ENCODE data around the gene XRCC4. TPM values are rescaled to one million over a fixed set of nuclear protein-coding genes. Genes with fewer than 3 reads are reported as not detected.
A peak's percentile ranks its signal among the peaks of the same experiment; 100 is the strongest.

XRCC4 gene
- total and polyA plus RNA-seq, 9 donors: 5.1 to 7.1 (median 6.4) TPM

DNA sequence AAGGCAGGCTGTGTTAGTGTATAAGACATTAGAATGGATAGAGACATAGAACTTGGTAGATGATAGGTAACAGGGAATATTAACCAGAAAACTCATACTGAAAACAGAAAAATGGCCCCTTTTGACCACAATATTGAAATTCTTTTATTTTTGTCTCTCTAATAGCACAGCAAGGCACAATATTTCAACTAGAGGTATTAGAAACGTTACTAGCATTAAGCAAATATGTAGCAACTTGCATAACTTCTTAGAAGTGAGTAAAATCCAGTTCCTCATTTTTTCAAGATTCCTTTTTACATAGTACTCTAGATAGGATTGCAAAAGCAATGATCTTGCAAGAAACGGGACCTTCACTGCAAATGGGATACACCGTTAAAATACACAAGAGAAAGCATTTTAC lies 291.5 kb downstream of the XRCC4 start:
- Histone ChIP-seq H3K36me3 (ENCODE audit: control insufficient read depth, insufficient read depth, low read length) (no peaks in the 10 kb centered on the region), H3K27ac (ENCODE audit: low read length) (no peak overlapping the region)
- WGBS (ENCODE audit: insufficient coverage): no CpG with 5 or more reads among the region's 3 CpGs

DNA sequence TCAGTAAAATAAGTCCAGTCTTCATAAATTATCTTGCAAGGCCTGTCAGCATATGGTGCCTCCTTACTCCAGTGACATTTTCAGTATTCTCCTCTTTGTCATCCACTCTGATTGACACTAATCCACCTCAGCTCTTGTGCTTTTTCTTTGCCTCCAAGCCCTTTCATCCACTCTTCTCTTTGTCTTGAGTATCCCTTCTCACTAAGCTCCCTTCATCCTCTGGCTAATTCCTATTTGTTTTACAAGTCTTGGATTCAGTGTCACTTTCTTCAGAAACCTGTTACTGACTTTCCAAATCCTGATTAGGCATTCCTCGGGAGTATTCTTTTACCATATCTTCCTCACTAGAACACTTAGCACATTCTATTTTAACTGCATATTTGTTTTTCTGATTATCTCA lies 293.6 kb downstream of the XRCC4 start:
- DNase-seq: no peak

More for the DNA sequence above, 291.5 kb downstream of the XRCC4 start:
- DNase-seq: no peak
- H3K4me1 ChIP-seq (ENCODE audit: control insufficient read depth, insufficient read depth, low read length): no peaks in the 10 kb centered on the region
- H3K9me3 ChIP-seq (replicated peaks; ENCODE audit: control insufficient read depth, low read depth, low read length): no peaks in the 10 kb centered on the region
- H3K27me3 ChIP-seq (ENCODE audit: control insufficient read depth, insufficient read depth, low read length): no peaks in the 10 kb centered on the region
- no peak overlapping the region for H3K4me3 ChIP-seq (ENCODE audit: low read length)

DNA sequence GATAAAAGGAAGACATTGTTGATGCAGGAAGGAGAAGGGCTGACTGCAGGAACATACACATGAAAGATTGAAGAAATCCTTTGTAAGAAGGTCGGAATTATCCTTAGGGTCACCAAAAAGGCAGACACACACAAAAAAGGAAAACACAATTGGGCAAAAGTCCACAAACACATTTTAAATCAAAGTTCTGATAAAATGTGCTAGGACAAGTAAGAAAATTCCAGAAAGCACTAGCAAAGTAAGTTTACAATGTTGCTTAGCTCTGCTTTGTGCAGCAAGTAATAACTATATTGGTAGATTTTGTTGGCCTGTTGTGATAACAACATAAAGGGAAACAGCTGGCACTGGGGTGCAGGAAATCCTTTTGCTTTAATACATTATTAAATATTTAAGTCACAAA lies 294.4 kb downstream of the XRCC4 start:
- no CpG with 5 or more reads among the region's 1 CpG for WGBS (ENCODE audit: insufficient coverage)
- DNase-seq: no peak
- H3K36me3 ChIP-seq (ENCODE audit: control insufficient read depth, insufficient read depth, low read length): no peaks in the 10 kb centered on the region
- H3K4me1 ChIP-seq (ENCODE audit: control insufficient read depth, insufficient read depth, low read length): no peaks in the 10 kb centered on the region
- no peaks in the 10 kb centered on the region for H3K27me3 ChIP-seq (ENCODE audit: control insufficient read depth, insufficient read depth, low read length)
- no peak overlapping the region for H3K4me3 ChIP-seq (ENCODE audit: low read length)
- H3K27ac ChIP-seq (ENCODE audit: low read length): no peak overlapping the region
- no peaks in the 10 kb centered on the region for H3K9me3 ChIP-seq (replicated peaks; ENCODE audit: control insufficient read depth, low read depth, low read length)

More for the DNA sequence above, 293.6 kb downstream of the XRCC4 start:
- no peaks in the 10 kb centered on the region for H3K9me3 ChIP-seq (replicated peaks; ENCODE audit: control insufficient read depth, low read depth, low read length)
- H3K36me3 ChIP-seq (ENCODE audit: control insufficient read depth, insufficient read depth, low read length): no peaks in the 10 kb centered on the region
- no peaks in the 10 kb centered on the region for H3K27me3 ChIP-seq (ENCODE audit: control insufficient read depth, insufficient read depth, low read length)
- H3K4me3 ChIP-seq (ENCODE audit: low read length): no peak overlapping the region
- no peak overlapping the region for H3K27ac ChIP-seq (ENCODE audit: low read length)
- no CpG with 5 or more reads among the region's 1 CpG for whole genome bisulfite sequencing (ENCODE audit: insufficient coverage)
- no peaks in the 10 kb centered on the region for H3K4me1 ChIP-seq (ENCODE audit: control insufficient read depth, insufficient read depth, low read length)

DNA sequence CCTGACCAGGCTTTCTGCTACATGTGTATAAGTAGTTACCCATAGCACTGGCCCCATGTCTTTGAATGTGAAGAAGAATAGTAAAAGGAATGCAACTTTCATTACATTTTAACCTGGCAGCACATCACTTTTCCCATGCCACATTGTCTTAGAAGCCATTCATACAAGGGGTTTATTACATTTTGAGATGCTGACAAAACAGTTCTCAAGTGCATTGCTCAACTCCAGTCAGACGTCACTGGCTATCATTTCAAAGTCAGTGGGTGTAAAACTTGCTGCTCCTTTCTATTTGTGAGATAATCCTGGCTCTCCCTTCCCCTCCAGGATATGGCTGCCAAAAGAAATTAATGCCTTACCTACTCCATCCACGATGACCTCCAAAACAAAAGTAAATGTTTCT lies 297.2 kb downstream of the XRCC4 start:
- peak; percentile 58 for DNase-seq
- Histone ChIP-seq H3K27me3 (ENCODE audit: control insufficient read depth, insufficient read depth, low read length) (no peaks in the 10 kb centered on the region), H3K27ac (ENCODE audit: low read length) (no peak overlapping the region)

DNA sequence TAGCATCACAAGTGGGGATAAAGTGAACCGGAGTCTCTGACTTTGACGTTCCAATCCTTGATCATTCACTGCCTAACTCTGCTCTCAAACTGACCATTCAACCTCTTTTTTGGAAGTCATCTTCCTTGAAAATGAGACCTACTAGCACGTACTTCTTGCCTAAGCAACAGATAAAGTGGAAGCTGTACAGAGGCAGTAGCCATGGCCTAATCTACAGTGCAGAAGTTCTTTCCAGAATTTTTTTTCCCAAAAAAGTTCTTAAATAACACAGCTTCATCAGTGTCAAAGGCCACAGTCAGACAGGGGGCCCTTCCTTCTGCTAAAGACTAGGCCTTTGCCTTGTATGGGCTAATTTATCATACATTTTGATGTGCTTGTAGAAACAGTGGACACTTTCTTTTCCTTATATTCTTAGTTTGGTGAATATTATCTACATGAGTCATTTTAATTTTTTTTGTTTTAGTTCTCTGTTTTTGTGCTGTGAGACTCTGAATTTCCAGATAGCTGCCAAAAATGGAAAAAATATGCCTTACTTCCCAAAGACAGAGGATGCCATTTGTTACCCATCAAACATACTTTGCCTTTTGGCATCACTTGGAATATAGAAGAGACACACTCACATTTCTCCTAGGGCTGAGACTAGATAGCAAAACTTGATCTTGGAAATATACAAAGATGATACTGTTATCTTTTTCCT lies 297.9 kb downstream of the XRCC4 start:
- DNase-seq: peak; percentile 28
- Histone ChIP-seq H3K27me3 (ENCODE audit: control insufficient read depth, insufficient read depth, low read length) (no peaks in the 10 kb centered on the region), H3K4me3 (ENCODE audit: low read length) (no peak overlapping the region), H3K4me1 (ENCODE audit: control insufficient read depth, insufficient read depth, low read length) (no peaks in the 10 kb centered on the region), H3K27ac (ENCODE audit: low read length) (no peak overlapping the region), H3K9me3 (replicated peaks; ENCODE audit: control insufficient read depth, low read depth, low read length) (no peaks in the 10 kb centered on the region), H3K36me3 (ENCODE audit: control insufficient read depth, insufficient read depth, low read length) (no peaks in the 10 kb centered on the region)
- WGBS (ENCODE audit: insufficient coverage): no CpG with 5 or more reads among the region's 3 CpGs

More for the DNA sequence above, 297.2 kb downstream of the XRCC4 start:
- H3K36me3 ChIP-seq (ENCODE audit: control insufficient read depth, insufficient read depth, low read length): no peaks in the 10 kb centered on the region
- H3K4me3 ChIP-seq (ENCODE audit: low read length): no peak overlapping the region
- no peaks in the 10 kb centered on the region for H3K9me3 ChIP-seq (replicated peaks; ENCODE audit: control insufficient read depth, low read depth, low read length)
- no peaks in the 10 kb centered on the region for H3K4me1 ChIP-seq (ENCODE audit: control insufficient read depth, insufficient read depth, low read length)
- 50% methylated on average over 1 of the region's 2 CpGs for WGBS (ENCODE audit: insufficient coverage)

DNA sequence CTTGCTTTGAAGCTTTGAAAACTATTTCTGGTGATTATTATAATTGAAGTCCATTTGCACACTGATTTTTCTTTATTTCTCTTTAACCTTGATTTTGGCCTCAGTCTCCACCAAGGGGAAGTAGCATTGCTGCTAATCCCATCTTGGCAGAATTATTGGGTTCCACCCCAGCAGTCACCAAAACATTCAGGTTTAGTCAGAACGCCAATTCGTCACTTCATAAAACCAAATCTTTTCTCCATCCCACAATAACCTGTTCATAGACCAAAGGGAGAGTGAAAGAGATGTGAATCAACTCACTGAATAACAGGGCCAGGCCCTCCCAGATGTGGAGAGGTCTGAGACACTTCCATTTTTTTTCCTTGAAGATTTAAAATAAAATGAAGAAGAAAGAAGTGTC lies 299.1 kb downstream of the XRCC4 start:
- Histone ChIP-seq H3K27ac (ENCODE audit: low read length) (no peak overlapping the region), H3K9me3 (replicated peaks; ENCODE audit: control insufficient read depth, low read depth, low read length) (no peaks in the 10 kb centered on the region), H3K36me3 (ENCODE audit: control insufficient read depth, insufficient read depth, low read length) (no peaks in the 10 kb centered on the region), H3K27me3 (ENCODE audit: control insufficient read depth, insufficient read depth, low read length) (no peaks in the 10 kb centered on the region), H3K4me1 (ENCODE audit: control insufficient read depth, insufficient read depth, low read length) (no peaks in the 10 kb centered on the region), H3K4me3 (ENCODE audit: low read length) (no peak overlapping the region)
- no CpG with 5 or more reads among the region's 2 CpGs for WGBS (ENCODE audit: insufficient coverage)
- peak; percentile 23 for DNase-seq

DNA sequence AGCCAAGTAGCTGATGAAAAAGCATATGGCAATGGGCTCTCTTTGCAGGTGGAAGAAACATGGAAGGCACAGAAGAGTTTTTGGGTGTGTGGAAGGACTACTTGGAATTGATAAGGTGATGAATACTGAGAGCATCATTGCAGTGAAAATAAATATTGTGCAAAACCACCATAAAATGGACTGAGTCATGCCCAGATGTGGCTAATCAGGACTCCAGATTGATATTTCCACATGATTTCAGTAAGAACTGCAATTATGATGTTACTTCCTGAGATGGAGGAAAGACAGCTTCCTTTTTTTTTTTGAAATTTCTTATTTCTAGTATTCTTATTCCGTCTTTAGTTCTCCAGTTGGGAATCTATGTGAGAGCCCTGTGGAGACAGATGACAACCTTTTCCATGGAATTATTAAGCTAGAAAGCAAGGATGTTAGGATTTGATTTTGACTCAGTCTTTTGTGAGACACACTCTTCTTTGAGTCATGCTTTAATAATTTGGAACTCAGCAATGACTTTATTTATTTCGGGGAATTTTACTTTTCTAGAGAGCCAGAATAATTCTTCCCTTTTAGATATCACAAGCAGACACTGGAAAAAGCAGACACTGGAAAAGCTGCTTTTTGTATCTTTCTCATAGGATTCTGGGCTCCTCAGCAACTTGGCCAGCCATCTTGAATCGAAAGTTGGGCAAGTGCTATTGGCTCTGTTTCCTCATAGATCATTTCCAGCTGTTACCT lies 300.0 kb downstream of the XRCC4 start:
- H3K4me1 ChIP-seq (ENCODE audit: control insufficient read depth, insufficient read depth, low read length): no peaks in the 10 kb centered on the region
- H3K4me3 ChIP-seq (ENCODE audit: low read length): no peak overlapping the region
- H3K27me3 ChIP-seq (ENCODE audit: control insufficient read depth, insufficient read depth, low read length): no peaks in the 10 kb centered on the region
- no peaks in the 10 kb centered on the region for H3K36me3 ChIP-seq (ENCODE audit: control insufficient read depth, insufficient read depth, low read length)
- no peak overlapping the region for H3K27ac ChIP-seq (ENCODE audit: low read length)
- peak; percentile 84 for DNase-seq
- no CpG with 5 or more reads among the region's 3 CpGs for WGBS (ENCODE audit: insufficient coverage)
- H3K9me3 ChIP-seq (replicated peaks; ENCODE audit: control insufficient read depth, low read depth, low read length): no peaks in the 10 kb centered on the region

DNA sequence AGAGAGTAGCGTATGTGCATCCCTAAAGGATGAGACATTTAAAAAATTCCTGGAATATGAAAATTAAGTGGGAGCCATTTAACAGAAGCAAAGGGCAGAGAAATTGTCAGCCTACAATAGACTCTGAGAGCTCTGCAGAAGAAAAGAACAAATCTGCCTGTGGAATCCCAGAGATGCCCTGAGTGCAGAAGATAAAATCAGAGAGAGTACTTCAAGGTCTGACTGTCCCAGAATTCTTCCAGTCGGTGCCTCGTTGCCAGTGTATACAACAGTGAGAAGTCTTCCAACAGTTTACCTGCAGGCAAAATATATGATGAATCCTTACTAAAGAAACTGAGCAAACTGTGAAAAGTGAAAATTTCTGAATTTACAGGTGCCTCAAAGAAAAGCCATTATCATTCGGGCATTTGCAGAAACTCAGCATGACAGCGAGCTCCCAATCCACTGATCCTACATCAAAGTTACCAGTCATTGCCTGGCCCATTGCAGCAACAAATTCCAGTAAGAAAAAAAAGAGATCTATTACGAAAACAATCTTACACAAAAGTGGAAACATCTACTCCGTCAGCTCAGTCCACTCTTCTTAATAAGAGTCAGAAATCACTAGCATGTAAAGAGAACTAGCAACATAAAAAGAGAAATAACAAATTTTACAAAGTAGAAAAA lies 301.4 kb downstream of the XRCC4 start:
- Histone ChIP-seq H3K27ac (ENCODE audit: low read length) (no peak overlapping the region), H3K4me3 (ENCODE audit: low read length) (no peak overlapping the region), H3K9me3 (replicated peaks; ENCODE audit: control insufficient read depth, low read depth, low read length) (no peaks in the 10 kb centered on the region), H3K27me3 (ENCODE audit: control insufficient read depth, insufficient read depth, low read length) (no peaks in the 10 kb centered on the region), H3K36me3 (ENCODE audit: control insufficient read depth, insufficient read depth, low read length) (no peaks in the 10 kb centered on the region), H3K4me1 (ENCODE audit: control insufficient read depth, insufficient read depth, low read length) (no peaks in the 10 kb centered on the region)
- no peak for DNase-seq
- 64% methylated on average over 4 of the region's 7 CpGs for WGBS (ENCODE audit: insufficient coverage)

DNA sequence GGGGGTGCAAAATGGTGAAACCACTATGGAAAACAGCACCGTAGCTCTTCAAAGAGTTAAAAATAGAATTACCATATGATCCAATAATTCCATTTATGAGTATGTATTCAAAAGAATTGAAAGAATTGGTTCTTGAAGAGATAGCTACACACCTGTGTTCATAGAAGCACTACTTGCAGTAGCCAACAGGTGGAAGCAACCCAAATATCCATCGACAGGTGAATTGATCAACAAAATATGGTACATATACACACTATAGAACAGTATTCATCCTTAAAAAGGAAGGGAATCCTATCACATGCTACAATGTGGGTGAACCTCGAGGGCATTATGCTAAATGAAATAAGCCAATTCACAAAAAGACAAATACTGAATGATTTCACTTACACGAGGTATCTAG lies 308.5 kb downstream of the XRCC4 start:
- no peaks in the 10 kb centered on the region for H3K4me1 ChIP-seq (ENCODE audit: control insufficient read depth, insufficient read depth, low read length)
- no CpG with 5 or more reads among the region's 4 CpGs for WGBS (ENCODE audit: insufficient coverage)
- no peaks in the 10 kb centered on the region for H3K27me3 ChIP-seq (ENCODE audit: control insufficient read depth, insufficient read depth, low read length)
- no peak overlapping the region for H3K27ac ChIP-seq (ENCODE audit: low read length)
- no peak overlapping the region for H3K4me3 ChIP-seq (ENCODE audit: low read length)
- H3K36me3 ChIP-seq (ENCODE audit: control insufficient read depth, insufficient read depth, low read length): no peaks in the 10 kb centered on the region
- no peak for DNase-seq
- H3K9me3 ChIP-seq (replicated peaks; ENCODE audit: control insufficient read depth, low read depth, low read length): no peaks in the 10 kb centered on the region

DNA sequence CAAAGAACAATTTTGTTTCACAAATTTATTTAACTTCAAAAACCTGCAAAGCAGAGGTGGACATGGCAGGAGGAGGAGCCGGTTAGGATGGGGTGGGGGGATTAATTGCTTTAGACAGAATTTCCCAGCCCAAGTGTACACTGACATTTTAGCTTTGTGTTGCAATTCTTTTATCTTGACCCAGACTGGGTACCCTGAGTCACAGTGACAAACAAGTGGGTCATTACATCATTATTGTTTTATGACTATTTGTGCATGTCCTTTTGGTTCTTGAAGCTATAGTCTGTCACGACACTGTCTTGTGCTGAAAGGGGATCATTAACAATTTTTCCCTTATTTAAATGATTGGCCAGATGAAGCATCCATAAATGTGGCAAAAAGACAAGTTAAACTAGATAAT lies 309.7 kb downstream of the XRCC4 start:
- no peaks in the 10 kb centered on the region for H3K27me3 ChIP-seq (ENCODE audit: control insufficient read depth, insufficient read depth, low read length)
- DNase-seq: no peak
- no peaks in the 10 kb centered on the region for H3K36me3 ChIP-seq (ENCODE audit: control insufficient read depth, insufficient read depth, low read length)
- no peak overlapping the region for H3K4me3 ChIP-seq (ENCODE audit: low read length)
- H3K4me1 ChIP-seq (ENCODE audit: control insufficient read depth, insufficient read depth, low read length): no peaks in the 10 kb centered on the region
- no peaks in the 10 kb centered on the region for H3K9me3 ChIP-seq (replicated peaks; ENCODE audit: control insufficient read depth, low read depth, low read length)
- no CpG with 5 or more reads among the region's 2 CpGs for WGBS (ENCODE audit: insufficient coverage)
- no peak overlapping the region for H3K27ac ChIP-seq (ENCODE audit: low read length)

Data from muscle of leg (tissue), 11 donors.